AG10803 (cell line): Measurements from ENCODE around the gene PRDM16.
A peak's percentile ranks its signal among the peaks of the same experiment; 100 is the strongest.

Experiments used
- DNase-seq: peaks from one replicate; pipeline ENCODE4 v3.0.0; 2010; ENCODE audit warnings: low read depth
- H3K4me3 ChIP-seq: 2 replicates; pipeline ENCODE4 v1.5.1; 2011; ENCODE audit warnings: mild to moderate bottlenecking, low read length, control low read depth
- TF ChIP-seq, protein P1 (sequence below): conservative IDR thresholded peaks from 2 replicates; pipeline ENCODE4 v1.5.1; 2011; ENCODE audit warnings: mild to moderate bottlenecking, low read length, control low read depth, inconsistent platforms

Gene PRDM16

DNA sequence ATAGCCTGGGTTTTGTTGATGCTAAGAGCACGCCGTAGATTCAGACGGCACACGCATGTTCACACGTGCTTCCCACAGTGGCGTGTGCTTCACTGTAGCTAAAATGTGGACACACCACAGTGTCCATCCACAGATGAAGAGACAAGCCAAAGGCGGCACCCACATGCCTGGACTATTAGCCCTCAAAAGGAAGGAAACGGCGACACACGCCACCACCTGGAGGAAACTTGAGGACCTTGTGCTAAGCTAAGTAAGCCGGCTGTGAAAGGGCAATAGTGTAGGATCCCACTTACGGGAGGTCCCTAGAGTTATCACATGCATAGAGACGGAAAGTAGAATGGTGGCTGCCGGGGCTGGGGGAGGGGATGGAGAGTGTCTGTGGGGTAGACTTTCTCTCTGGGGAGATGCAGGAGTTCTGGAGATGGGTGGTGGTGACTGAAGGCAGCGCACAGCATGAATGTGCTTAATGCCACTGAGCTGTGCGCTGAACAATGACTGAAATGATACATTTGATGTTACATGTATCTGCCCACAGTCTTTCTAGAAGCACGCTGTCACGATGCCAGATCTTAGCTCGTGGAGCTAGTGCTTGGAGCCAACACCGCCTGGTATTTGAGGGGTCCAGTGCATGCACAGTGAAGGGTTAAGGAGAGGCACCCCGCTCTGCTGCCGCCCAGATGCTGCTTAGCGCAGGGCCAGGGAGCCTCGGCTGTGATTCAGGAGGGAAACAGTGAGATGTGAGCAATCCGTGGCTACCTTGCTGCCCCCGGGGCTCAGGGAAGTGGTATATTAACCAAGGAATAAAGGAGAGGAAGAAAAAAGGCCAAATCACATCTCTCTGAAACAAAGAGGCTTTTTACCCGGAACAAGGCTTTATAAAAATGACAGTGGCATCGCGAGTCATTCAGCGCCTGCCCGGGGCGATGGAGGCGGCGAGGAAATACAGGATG lies 103.7 kb downstream of the PRDM16 start:
- TF ChIP-seq, protein P1, sequence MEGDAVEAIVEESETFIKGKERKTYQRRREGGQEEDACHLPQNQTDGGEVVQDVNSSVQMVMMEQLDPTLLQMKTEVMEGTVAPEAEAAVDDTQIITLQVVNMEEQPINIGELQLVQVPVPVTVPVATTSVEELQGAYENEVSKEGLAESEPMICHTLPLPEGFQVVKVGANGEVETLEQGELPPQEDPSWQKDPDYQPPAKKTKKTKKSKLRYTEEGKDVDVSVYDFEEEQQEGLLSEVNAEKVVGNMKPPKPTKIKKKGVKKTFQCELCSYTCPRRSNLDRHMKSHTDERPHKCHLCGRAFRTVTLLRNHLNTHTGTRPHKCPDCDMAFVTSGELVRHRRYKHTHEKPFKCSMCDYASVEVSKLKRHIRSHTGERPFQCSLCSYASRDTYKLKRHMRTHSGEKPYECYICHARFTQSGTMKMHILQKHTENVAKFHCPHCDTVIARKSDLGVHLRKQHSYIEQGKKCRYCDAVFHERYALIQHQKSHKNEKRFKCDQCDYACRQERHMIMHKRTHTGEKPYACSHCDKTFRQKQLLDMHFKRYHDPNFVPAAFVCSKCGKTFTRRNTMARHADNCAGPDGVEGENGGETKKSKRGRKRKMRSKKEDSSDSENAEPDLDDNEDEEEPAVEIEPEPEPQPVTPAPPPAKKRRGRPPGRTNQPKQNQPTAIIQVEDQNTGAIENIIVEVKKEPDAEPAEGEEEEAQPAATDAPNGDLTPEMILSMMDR = no peak
- no peak overlapping the region for H3K4me3 ChIP-seq
- no peak for DNase-seq

DNA sequence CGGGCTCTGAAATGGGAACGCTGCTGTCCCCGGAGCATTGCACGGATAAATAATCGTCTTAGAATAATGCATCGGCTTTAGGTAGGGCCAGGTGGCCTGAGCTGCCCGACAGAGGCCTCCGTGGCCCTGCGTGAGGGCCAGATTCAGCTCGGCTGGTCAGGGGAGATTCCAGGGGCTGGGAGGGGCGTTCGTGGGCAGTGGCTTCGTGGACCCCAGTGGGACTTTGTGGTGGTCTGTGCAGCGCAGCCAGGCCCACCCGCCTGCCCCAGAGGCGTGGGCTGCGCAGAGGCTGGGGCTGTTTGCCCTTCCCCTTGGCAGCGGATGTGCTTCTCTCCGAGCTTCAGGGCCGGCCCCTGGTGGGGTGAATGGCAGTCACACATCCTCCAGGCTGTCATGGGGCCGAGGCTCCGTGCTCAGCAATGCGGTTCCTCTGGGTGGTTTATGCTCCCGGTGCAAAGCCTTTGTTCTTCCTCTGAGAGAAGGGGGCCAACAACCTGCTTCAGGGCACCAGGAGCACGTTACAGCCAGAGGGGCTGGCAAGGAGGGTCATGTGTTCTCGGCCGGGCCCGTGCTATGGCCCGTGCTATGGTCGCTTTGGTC lies 104.5 kb downstream of the PRDM16 start:
- TF ChIP-seq, protein P1 = no peak
- no peak for DNase-seq
- no peak overlapping the region for H3K4me3 ChIP-seq

DNA sequence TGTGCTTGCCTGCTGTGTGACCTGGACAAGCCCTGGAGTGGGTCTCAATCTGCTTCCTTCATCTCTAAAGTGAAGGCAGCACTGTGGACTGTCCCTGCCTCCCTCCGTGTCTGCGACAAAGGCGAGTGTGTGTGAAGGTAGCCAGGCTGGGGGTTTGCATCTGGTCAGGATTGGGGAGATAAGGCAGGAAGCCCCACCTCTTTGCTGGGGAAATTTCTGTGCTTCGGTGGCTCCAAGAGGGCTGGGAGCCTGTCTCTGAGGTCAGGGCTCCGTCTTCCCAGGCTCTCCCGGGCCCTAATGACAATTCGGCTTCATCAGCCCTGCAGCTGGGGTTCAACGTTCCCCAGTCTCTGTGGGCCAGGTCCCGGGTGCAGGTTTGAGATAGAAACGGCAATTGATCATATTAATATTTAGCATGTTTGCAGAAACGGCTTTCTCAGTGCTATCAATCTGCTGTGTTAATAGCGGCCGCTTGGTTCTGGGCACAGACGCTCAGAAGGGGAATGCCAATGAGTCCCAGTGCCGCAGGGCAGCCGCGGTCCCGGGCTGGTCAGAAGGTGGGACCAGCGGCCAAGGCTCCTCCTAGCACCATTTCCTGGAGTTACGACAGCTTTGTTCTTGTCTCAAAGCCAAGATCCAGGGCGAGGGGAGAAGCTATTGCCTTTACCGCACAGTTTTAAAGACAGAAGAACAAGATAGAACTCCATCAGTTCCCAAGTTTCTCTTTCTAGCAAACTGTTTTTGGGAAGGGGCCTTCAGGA lies 105.7 kb downstream of the PRDM16 start:
- TF ChIP-seq, protein P1 = no peak
- DNase-seq = peak; percentile 23

DNA sequence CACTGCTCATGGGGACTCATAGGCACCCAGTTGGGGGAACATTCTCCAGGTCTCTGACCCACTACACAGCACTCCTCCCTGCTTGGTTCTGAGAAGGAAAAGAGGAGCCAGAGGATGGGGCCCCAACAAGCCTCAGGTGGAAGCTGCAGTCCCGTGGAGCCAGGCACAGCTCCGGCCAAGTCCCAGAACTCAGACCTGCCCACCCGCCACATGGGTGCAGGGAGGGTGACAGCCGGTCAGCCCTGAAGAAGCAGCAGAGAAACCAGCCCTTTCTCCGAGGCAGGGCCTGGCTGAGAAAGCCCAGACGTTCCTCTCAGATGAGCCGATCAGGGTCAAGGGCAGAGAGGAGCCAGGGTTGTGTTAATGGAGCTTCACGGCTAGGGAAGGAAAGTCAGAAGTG lies 106.5 kb downstream of the PRDM16 start:
- DNase-seq = no peak
- TF ChIP-seq, protein P1 = no peak
- no peak overlapping the region for H3K4me3 ChIP-seq

More for the DNA sequence above, 105.7 kb downstream of the PRDM16 start:
- H3K4me3 ChIP-seq = no peak overlapping the region

DNA sequence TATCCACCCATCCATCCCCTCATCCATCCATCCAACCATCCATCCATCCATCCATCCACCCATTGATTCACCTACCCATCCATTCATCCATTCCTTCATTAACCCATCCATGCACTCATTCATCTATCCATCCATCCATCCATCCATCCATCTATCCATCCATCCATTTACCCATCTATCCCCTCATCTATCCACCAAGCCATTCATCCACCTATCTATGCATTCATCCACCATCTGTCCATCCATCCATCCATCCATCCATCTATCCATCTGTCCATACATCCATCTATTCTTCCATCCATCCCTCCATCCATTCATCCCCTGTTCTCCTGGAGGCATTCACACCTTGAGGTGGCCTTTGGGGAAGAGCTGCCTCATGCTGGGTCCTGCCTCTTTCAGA lies 107.0 kb downstream of the PRDM16 start:
- DNase-seq = no peak
- TF ChIP-seq, protein P1 = no peak
- H3K4me3 ChIP-seq = no peak overlapping the region

DNA sequence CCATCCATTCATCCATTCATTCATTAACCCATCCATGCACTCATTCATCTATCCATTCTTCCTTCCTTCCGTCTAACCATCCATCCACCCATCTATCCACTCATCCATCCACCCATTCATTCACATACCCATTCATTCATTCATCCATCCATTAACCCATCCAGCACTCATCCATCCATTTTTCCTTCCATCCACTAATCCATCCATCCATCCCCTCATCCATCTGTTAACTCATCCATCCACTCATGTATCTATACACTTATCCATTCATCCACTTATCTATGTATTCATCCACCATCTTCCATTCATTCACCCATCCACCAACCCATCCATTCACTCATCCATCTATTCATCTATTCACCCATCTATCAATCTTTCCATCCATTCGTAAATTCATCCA lies 107.8 kb downstream of the PRDM16 start:
- no peak for DNase-seq
- no peak overlapping the region for H3K4me3 ChIP-seq
- TF ChIP-seq, protein P1 = no peak
